CD4-positive, alpha-beta T cell treated with Interleukin-4 for 1 hour (primary cell): ENCODE measurements around the gene CABP5.

Experiments used
- DNase-seq, 2 donors: peaks; one replicate each; pipeline ENCODE4 v3.0.0-alpha.2; 2020 to 2022

The CABP5 gene

GRCh38 chr19:48029431-48029830 lies 14.4 kb downstream of the CABP5 start:
- DNase-seq: no peak

- DNase-seq: no peak
These were observed 18.4 kb downstream of the CABP5 start for GRCh38 chr19:48025480-48025879.

- DNase-seq: no peak
These were observed 20.4 kb downstream of the CABP5 start for GRCh38 chr19:48023518-48023917.

GRCh38 chr19:48023011-48023410 lies 20.9 kb downstream of the CABP5 start:
- no peak for DNase-seq

GRCh38 chr19:48020686-48021085 lies 23.2 kb downstream of the CABP5 start:
- no peak for DNase-seq

GRCh38 chr19:48010932-48011758 lies 32.7 kb downstream of the CABP5 start:
- no peak for DNase-seq

GRCh38 chr19:48006762-48007161 lies 37.1 kb downstream of the CABP5 start:
- DNase-seq: no peak

GRCh38 chr19:48004236-48004635 lies 39.6 kb downstream of the CABP5 start:
- DNase-seq: no peak

GRCh38 chr19:48000846-48001245 lies 43.0 kb downstream of the CABP5 start:
- no peak for DNase-seq

- no peak for DNase-seq
These were observed 45.1 kb downstream of the CABP5 start for GRCh38 chr19:47998800-47999199.

GRCh38 chr19:47996230-47996727 lies 47.6 kb downstream of the CABP5 start:
- no peak for DNase-seq

- DNase-seq: no peak
These were observed 49.6 kb downstream of the CABP5 start, which contains the start of gene ELSPBP1 for GRCh38 chr19:47994209-47994802. TSS of gene ELSPBP1 (plus strand) at chr19:47994632. CDS start at chr19:48008668, 14,036 bp downstream.

- no peak for DNase-seq
These were observed 51.8 kb downstream of the CABP5 start, which contains the start of gene BSPH1 for GRCh38 chr19:47992070-47992469. TSS of gene BSPH1 (minus strand) at chr19:47992170. CDS start at chr19:47992081, 89 bp downstream.

GRCh38 chr19:47991191-47991808 lies 52.6 kb downstream of the CABP5 start:
- no peak for DNase-seq
